HG03342 (cell line): ENCODE results near the gene FNDC3B.

Experiments
- ATAC-seq: cut with Tn5 transposase; IDR thresholded peaks from one replicate; pipeline ENCODE4 v1.9.1; 2021; ENCODE audit warnings: mild to moderate bottlenecking, moderate library complexity; ENCODE audit not compliant: unreplicated experiment

FNDC3B gene

DNA sequence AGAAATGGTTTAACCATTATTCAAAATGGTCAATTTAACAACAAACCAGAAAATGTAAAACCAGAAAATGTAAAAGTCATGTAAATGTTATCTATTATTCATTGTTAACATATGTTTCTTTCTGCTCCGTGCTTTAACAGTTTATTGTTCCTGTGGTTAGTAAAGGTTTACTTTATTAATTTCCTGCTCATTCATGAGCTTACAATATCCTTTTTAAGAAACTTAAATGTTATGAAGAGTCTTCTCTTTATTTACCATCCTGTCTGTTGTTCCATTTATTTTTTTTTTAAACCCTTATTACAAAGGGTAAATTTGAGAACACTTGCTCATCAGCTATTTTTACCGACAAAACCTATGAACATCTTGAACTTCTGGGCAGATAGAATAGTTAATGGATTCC lies 260.8 kb downstream of the FNDC3B start:
- ATAC-seq, result no peak

GRCh38 chr3:172300862-172301261 lies 261.5 kb downstream of the FNDC3B start:
- ATAC-seq, result no peak

GRCh38 chr3:172302203-172302602 lies 262.8 kb downstream of the FNDC3B start:
- no peak for ATAC-seq

- ATAC-seq, result no peak
These were observed 263.8 kb downstream of the FNDC3B start for GRCh38 chr3:172303181-172303580.

- no peak for ATAC-seq
These were observed 264.7 kb downstream of the FNDC3B start for GRCh38 chr3:172303941-172304558.

DNA sequence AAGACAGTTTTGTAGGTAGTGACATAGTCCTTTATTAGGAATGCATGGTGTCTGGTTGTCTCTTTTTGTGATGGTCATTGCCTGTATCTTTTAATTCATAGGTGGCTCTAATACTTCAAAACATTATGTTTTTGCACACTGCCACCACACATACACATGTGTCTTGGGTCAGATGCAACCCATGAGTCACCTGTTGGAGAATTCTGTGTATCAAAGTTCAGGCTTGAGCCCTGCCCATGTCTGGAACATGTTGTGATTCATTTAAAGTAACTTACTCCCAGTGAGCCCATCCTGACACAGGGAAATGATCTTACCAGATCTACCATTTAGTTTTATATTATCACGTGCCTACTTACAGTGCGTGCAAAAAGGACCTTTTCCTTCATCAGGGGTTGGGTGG lies 266.2 kb downstream of the FNDC3B start:
- no peak for ATAC-seq

GRCh38 chr3:172305974-172306373 lies 266.6 kb downstream of the FNDC3B start:
- ATAC-seq, result no peak

DNA sequence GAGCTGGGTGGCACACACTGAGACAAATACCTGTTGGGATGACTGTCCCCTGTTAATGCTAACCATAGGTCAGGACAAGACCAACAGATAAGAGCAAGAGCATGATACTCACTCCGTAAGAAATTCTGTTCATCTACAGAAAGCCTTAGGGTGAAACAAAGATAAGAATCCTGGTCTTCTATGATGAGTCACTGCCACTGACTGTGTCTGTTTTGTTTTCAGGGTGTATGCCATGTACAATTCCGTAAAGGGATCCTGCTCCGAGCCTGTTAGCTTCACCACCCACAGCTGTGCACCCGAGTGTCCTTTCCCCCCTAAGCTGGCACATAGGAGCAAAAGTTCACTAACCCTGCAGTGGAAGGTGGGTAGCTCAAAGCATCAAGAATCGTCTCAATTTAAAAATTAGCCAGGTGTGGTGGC lies 267.8 kb downstream of the FNDC3B start:
- ATAC-seq, result no peak

DNA sequence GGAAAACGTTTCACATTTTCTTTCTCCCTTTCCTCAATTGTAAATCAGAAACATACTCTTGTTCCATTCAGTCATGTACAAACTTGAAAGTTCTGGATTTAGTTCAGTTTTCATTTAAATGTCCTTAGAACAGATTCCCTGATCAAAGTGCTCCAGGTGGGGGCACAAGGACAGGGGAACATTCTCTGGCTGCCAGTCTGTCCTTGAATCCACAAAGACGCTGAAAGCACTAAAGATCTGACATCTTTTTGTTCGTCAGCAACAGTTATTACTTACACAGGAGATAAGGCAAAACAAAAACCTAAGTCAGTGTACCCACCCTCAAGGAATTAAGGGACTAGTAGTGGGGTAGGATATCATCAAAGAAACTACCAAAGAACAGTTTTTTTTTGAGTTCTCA lies 269.7 kb downstream of the FNDC3B start:
- no peak for ATAC-seq

DNA sequence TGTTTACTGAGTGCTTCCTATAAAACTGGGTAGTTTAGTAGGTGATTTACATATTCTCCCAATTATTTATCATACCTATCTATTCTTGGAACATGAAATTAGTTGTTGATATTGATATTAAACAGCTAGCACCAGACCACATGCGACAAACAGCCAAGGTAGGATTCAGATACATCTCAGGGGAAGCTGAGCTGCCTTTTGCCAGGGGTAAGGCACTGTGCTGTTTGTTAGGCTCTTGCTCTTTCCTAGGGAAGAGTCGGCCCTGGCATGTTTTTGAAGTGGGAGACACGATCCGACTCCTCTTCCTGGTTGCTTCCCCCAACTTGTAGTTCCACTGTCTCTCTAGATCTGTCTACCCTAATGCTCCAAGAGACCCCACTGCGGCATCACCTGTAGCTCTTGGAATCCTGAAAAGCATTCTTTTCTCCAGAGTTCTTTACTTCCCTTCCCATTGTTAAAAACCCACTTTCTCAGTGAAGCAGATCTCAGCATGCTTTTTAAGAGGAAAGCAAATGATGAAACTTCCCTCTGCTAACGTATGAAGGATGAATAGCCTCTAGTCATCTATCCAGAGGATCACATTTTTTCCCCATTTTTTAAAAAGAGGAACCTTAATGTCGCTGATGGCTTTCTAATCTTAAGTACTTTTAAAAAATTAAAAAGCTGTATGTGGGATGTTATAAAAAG lies 270.5 kb downstream of the FNDC3B start:
- ATAC-seq, result no peak

DNA sequence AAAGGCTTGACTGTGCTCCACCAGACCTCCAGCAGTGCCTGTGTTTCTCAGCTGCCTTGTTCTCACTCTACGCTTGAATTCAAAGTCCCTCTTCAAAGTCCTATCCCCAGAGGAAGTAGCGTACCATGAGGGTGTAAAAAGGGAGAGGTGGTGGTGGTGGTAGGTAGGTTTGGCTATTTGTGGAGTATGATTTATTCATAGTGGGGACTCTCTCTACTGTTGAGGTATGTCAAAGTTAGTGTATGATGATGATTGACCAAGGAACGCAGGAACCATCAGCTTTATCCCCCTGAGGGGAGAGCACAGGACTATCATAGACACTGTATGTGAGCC lies 271.0 kb downstream of the FNDC3B start:
- ATAC-seq, result no peak

GRCh38 chr3:172311217-172311616 lies 271.8 kb downstream of the FNDC3B start:
- no peak for ATAC-seq

GRCh38 chr3:172312001-172312400 lies 272.6 kb downstream of the FNDC3B start:
- ATAC-seq, result no peak

- no peak for ATAC-seq
These were observed 273.3 kb downstream of the FNDC3B start for GRCh38 chr3:172312711-172313110.

DNA sequence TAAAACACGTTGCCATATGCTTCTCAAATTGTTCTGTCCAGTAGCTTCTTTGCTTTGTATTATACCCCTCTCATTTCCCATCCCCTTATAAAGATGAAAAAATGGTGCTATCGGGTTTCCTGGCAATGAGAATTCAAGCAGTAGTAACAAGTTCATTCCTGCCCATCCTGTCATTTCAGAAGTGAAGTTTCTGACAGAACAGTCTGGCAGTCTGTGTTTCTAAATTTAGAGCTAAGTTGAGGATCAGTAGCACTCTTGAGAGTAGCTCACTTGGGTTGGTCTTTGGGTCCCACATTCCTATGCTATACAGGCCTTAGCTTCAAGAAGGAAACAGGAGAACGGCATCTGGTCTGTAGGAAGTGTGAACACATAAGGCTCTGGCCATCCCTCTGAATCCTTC lies 274.3 kb downstream of the FNDC3B start:
- no peak for ATAC-seq

DNA sequence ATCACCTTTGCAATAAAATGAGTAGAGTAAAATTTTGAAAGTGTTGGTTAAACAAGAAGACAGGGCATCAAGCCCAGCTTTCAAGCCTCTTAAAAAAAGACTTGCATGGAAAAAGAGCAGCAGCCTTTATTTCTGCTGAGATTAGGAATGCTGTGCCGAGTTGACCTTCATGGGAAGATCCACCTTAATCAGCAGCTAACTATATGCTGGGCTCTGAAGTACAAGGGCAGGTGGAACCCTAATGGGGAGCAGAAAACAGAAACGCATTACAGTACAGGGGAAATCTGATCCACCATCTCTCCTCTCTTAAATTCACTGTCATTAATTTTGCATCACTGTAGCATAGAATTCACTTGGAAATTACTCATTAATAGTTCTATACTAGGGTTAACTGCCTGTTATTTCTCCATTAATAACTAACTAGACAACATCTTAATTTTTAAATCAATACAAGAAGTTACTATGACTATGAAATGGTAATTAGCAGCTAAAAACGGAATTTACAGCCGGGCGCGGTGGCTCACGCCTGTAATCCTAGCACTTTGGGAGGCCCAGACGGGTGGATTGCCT lies 275.3 kb downstream of the FNDC3B start:
- no peak for ATAC-seq

- ATAC-seq, result no peak
These were observed 276.2 kb downstream of the FNDC3B start for GRCh38 chr3:172315401-172316091.

DNA sequence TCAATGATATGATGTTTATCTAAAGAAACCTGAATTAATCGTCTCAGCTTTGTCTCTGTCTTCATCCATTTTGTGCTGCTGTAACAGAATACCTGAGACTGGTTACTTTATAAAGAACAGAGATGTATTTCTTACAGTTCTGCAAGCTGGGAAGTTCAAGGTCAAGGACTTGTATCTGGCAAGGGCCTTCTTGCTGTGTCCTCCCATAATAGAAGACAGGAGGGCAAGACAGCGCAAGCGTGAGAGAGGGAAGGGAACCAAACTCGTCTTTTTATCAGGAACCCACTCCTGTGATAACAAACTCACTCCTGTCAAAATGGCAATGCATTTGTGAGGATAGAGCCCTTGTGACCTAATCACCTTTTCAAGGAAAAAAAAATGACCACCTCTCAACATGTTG lies 277.4 kb downstream of the FNDC3B start:
- no peak for ATAC-seq

GRCh38 chr3:172317481-172317880 lies 278.1 kb downstream of the FNDC3B start:
- ATAC-seq, result no peak

GRCh38 chr3:172317984-172318383 lies 278.6 kb downstream of the FNDC3B start:
- ATAC-seq, result peak; percentile 64

- no peak for ATAC-seq
These were observed 280.2 kb downstream of the FNDC3B start for GRCh38 chr3:172319595-172319994.

DNA sequence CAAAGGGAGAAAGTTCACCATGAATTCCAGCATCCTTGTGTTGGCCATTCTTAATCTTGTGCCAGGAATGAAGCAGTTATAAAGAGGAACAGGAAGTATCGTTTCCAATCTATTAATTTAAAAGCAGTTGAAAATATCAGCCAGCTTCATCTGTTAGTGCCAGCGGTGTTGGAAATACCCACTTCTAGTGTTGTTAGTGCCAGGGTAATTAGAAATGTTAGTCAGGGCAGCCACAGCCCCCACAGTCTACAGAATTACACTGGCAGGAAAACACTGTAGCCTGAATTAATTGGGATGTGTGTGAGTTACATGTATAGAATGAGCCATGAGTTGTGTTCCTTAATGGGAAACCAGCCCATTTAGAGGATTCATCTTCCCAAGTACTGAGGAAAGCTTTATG lies 281.1 kb downstream of the FNDC3B start:
- ATAC-seq, result no peak
